Measurements from ENCODE around the gene EIF2AK3. TPM values are rescaled to one million over a fixed set of nuclear protein-coding genes. Genes with fewer than 3 reads are reported as not detected.
A peak's percentile ranks its signal among the peaks of the same experiment; 100 is the strongest.

Gene EIF2AK3
- total RNA-seq, 1 experiment from 2014 or later, result 19.3 TPM

DNA sequence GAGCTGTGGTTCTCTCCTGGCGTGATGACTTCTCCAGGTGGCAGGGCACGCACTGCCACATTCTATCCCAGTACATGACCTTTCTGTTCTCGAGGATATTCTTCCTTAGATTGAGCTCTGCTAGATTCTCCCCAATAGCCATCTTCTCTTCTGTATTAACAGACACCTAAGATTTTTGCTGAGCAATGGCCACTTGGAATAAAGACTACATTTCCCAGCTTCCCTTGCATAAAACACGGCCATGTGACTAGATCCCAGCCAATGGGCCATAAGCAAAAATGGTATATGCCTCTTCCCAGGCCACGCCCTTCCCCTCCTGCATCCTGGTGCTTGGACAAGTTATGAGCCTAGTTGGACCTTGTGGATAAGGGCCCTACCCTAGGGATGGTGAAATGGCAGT lies 82.1 kb downstream of the EIF2AK3 start:
- H2BK120ac ChIP-seq (ENCODE audit: low read depth, low read length, poor library complexity, severe bottlenecking), result no peak overlapping the region
- no peak overlapping the region for H2AFZ ChIP-seq (ENCODE audit: low read length)
- no peak overlapping the region for H3K4me3 Mint-ChIP-seq
- no peak overlapping the region for H3K18ac ChIP-seq (ENCODE audit: insufficient read length, low read depth, low read length)
- TF ChIP-seq, protein P1, sequence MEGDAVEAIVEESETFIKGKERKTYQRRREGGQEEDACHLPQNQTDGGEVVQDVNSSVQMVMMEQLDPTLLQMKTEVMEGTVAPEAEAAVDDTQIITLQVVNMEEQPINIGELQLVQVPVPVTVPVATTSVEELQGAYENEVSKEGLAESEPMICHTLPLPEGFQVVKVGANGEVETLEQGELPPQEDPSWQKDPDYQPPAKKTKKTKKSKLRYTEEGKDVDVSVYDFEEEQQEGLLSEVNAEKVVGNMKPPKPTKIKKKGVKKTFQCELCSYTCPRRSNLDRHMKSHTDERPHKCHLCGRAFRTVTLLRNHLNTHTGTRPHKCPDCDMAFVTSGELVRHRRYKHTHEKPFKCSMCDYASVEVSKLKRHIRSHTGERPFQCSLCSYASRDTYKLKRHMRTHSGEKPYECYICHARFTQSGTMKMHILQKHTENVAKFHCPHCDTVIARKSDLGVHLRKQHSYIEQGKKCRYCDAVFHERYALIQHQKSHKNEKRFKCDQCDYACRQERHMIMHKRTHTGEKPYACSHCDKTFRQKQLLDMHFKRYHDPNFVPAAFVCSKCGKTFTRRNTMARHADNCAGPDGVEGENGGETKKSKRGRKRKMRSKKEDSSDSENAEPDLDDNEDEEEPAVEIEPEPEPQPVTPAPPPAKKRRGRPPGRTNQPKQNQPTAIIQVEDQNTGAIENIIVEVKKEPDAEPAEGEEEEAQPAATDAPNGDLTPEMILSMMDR (conservative IDR thresholded peaks at IDR 0.05), result no peak
- no peak overlapping the region for H4K5ac ChIP-seq (ENCODE audit: insufficient read length, low read depth, low read length)
- no peak overlapping the region for H3K56ac ChIP-seq (ENCODE audit: insufficient read length, low read depth, low read length)
- peaks cover 10 to 13% of the 10 kb centered on the region in 2 experiments for H3K4me1 Mint-ChIP-seq
- peak; percentile 73 for DNase-seq
- peaks cover 7 to 11% (median 8%) of the 10 kb centered on the region in 3 experiments for H3K36me3 Mint-ChIP-seq (ENCODE audit: insufficient read depth in 1 of 3, low read depth in 3 of 3)
- H3K27ac ChIP-seq (ENCODE audit: insufficient read length, low read depth, low read length), result no peak overlapping the region
- peaks cover 4% of the 10 kb centered on the region for H3K27me3 Mint-ChIP-seq (ENCODE audit: low read depth)
- H3T11ph ChIP-seq (ENCODE audit: low read length), result no peak overlapping the region
- H3K9me3 Mint-ChIP-seq, result peaks cover 3% of the 10 kb centered on the region in 2 experiments; a peak in 3 of 5 replicates
- no peaks in the 10 kb centered on the region for H4K20me1 ChIP-seq (ENCODE audit: control insufficient read depth, insufficient read depth, insufficient read length)
- no peak overlapping the region for H2BK12ac ChIP-seq (ENCODE audit: insufficient read length, low read depth, low read length)
- no peak overlapping the region; a peak in 1 of 7 replicates for H3K27ac Mint-ChIP-seq
- H3K9me3 ChIP-seq (ENCODE audit: control insufficient read depth, low read depth, low read length), result no peaks in the 10 kb centered on the region
- H4K8ac ChIP-seq (replicated peaks; ENCODE audit: insufficient read length, low read depth, low read length), result peak overlapping the region; percentile 11
- H3K27me3 ChIP-seq (ENCODE audit: insufficient read depth, low read length), result no peaks in the 10 kb centered on the region
- no peak overlapping the region for H3K4me2 ChIP-seq (ENCODE audit: insufficient read depth, insufficient read length, low read length)
- H4K91ac ChIP-seq (ENCODE audit: insufficient read length, low read depth, low read length), result no peak overlapping the region
- no peak overlapping the region for H3K23ac ChIP-seq (ENCODE audit: insufficient read length, low read depth, low read length)
- no peak overlapping the region for H3K9ac ChIP-seq (ENCODE audit: extremely low read depth, insufficient read length, low read length)
- no CpG with 5 or more reads among the region's 5 CpGs for WGBS (ENCODE audit: extremely low coverage, insufficient read length, low lambda C conversion rate)
- no peaks in the 10 kb centered on the region for H3K79me1 ChIP-seq (ENCODE audit: insufficient read depth, low read depth, low read length, poor library complexity, severe bottlenecking)
- H3K14ac ChIP-seq (ENCODE audit: insufficient read depth, low read length), result no peak overlapping the region
- H2BK5ac ChIP-seq (ENCODE audit: insufficient read length, low read length), result no peak overlapping the region
- H3K4me1 ChIP-seq (ENCODE audit: insufficient read depth, low read length), result no peaks in the 10 kb centered on the region
- no peak overlapping the region for H2BK20ac ChIP-seq (ENCODE audit: low read depth, low read length, poor library complexity, severe bottlenecking)
- H3K4ac ChIP-seq (ENCODE audit: low read depth, low read length), result no peak overlapping the region
- no peaks in the 10 kb centered on the region for H3K79me2 ChIP-seq (ENCODE audit: insufficient read depth, low read length)
- no peak overlapping the region for H2AK5ac ChIP-seq (ENCODE audit: insufficient read length, low read length)
- H2BK15ac ChIP-seq (ENCODE audit: low read depth, low read length), result no peak overlapping the region
- H3K23me2 ChIP-seq (ENCODE audit: insufficient read length, low read depth, low read length, poor library complexity, severe bottlenecking), result peaks cover 5% of the 10 kb centered on the region
